Neural cell (in vitro differentiated cells): Measurements from ENCODE around the gene SMARCA1. TPM values are rescaled to one million over a fixed set of nuclear protein-coding genes. Genes with fewer than 3 reads are reported as not detected.

Experiments
- H2AFZ ChIP-seq: fragments of 200-600, 300-800 bp; sonication (generic), shearing (Covaris generic); 2 replicates; pipeline ENCODE4 v1.6.0; 2014; ENCODE audit warnings: low read depth, mild to moderate bottlenecking, antibody characterized with exemption, low read length, moderate library complexity
- H3F3A ChIP-seq: fragments of 200-600 bp; shearing (Covaris generic); 2 replicates; pipeline ENCODE4 v1.6.1; 2016; ENCODE audit warnings: mild to moderate bottlenecking, moderate library complexity, mixed read lengths, antibody characterized with exemption, low read length; ENCODE audit not compliant: insufficient read depth, poor library complexity, severe bottlenecking
- H3K27ac ChIP-seq: fragments of 200-600, 300-800 bp; sonication (generic), shearing (Covaris generic); 2 replicates; pipeline ENCODE4 v1.5.1; 2014; ENCODE audit warnings: mild to moderate bottlenecking, low read length, moderate library complexity
- H3K27me3 ChIP-seq: fragments of 300-800, 200-600 bp; sonication (generic), shearing (Covaris generic); 2 replicates; pipeline ENCODE4 v1.6.0; 2014; ENCODE audit warnings: mild to moderate bottlenecking, low read depth, low read length, moderate library complexity; ENCODE audit not compliant: insufficient read depth
- H3K36me3 ChIP-seq: fragments of 300-800, 200-600 bp; sonication (generic), shearing (Covaris generic); 2 replicates; pipeline ENCODE4 v1.5.1; 2014; ENCODE audit warnings: mild to moderate bottlenecking, antibody characterized with exemption, low read length, moderate library complexity; ENCODE audit not compliant: insufficient read depth
- H3K4me2 ChIP-seq: fragments of 300-800, 200-600 bp; sonication (generic), shearing (Covaris generic); 2 replicates; pipeline ENCODE4 v1.6.0; 2014; ENCODE audit warnings: mild to moderate bottlenecking, low read length
- H3K4me3 ChIP-seq: fragments of 300-800, 200-600 bp; sonication (generic), shearing (Covaris generic); 2 replicates; pipeline ENCODE4 v1.5.1; 2014; ENCODE audit warnings: mild to moderate bottlenecking, low read length, moderate library complexity
- H3K79me2 ChIP-seq: fragments of 200-600 bp; shearing (Covaris generic); replicated peaks from 2 replicates; pipeline ENCODE4 v1.6.0; 2014; ENCODE audit warnings: mild to moderate bottlenecking, low read length, moderate library complexity; ENCODE audit not compliant: insufficient read depth
- H3K9ac ChIP-seq: fragments of 300-800, 200-600 bp; sonication (generic), shearing (Covaris generic); 2 replicates; pipeline ENCODE4 v1.6.1; 2016; ENCODE audit warnings: mild to moderate bottlenecking, low read length, mixed read lengths
- H3K9me2 ChIP-seq: fragments of 200-600 bp; shearing (Covaris generic); 2 replicates; pipeline ENCODE4 v1.6.1; 2016; ENCODE audit warnings: mild to moderate bottlenecking, low read length, mixed read lengths; ENCODE audit not compliant: insufficient read depth
- H3K9me3 ChIP-seq: fragments of 200-600, 300-800 bp; sonication (generic), shearing (Covaris generic); 2 replicates; pipeline ENCODE4 v1.6.1; 2016; ENCODE audit warnings: mild to moderate bottlenecking, mixed run types, low read length, moderate library complexity, mixed read lengths
- H4K20me1 ChIP-seq: fragments of 200-600 bp; shearing (Covaris generic); 2 replicates; pipeline ENCODE4 v1.6.1; 2016; ENCODE audit warnings: mild to moderate bottlenecking, mixed run types; ENCODE audit not compliant: insufficient read depth
- CTCF ChIP-seq: fragments of 450-650 bp; IDR thresholded peaks from 2 replicates; pipeline ENCODE4 v1.5.1; 2014; ENCODE audit warnings: antibody characterized with exemption, mild to moderate bottlenecking, moderate library complexity; ENCODE audit not compliant: poor library complexity, severe bottlenecking
- EP300 ChIP-seq: fragments of 450-650 bp; conservative IDR thresholded peaks from 2 replicates; pipeline ENCODE4 v1.6.1; 2014; ENCODE audit warnings: antibody characterized with exemption, mild to moderate bottlenecking, moderate library complexity; ENCODE audit not compliant: poor library complexity, severe bottlenecking
- EZH2 ChIP-seq: fragments of 200-600, 300-800 bp; shearing (Covaris generic), sonication (generic); IDR thresholded peaks from 2 replicates; pipeline ENCODE4 v1.6.1; 2014; ENCODE audit warnings: antibody characterized with exemption, low read length, borderline replicate concordance, mild to moderate bottlenecking; ENCODE audit not compliant: insufficient read depth, poor library complexity, severe bottlenecking
- MXI1 ChIP-seq: fragments of 450-650 bp; conservative IDR thresholded peaks from 2 replicates; pipeline ENCODE4 v1.6.1; 2014; ENCODE audit warnings: antibody characterized with exemption, mild to moderate bottlenecking; ENCODE audit not compliant: poor library complexity, severe bottlenecking
- POLR2AphosphoS5 ChIP-seq: IDR thresholded peaks from 2 replicates; pipeline ENCODE4 v1.6.1; 2012
- RAD21 ChIP-seq: fragments of 450-650 bp; conservative IDR thresholded peaks from 2 replicates; pipeline ENCODE4 v1.6.1; 2014; ENCODE audit warnings: antibody characterized with exemption, mild to moderate bottlenecking, moderate library complexity
- REST ChIP-seq: IDR thresholded peaks from 2 replicates; pipeline ENCODE4 v1.6.1; 2012; ENCODE audit warnings: borderline replicate concordance
- SMC3 ChIP-seq: fragments of 450-650 bp; conservative IDR thresholded peaks from 2 replicates; pipeline ENCODE4 v1.6.1; 2014; ENCODE audit warnings: antibody characterized with exemption, mild to moderate bottlenecking, moderate library complexity; ENCODE audit not compliant: poor library complexity
- TAF1 ChIP-seq: IDR thresholded peaks from 2 replicates; pipeline ENCODE4 v1.6.1; 2012; ENCODE audit warnings: low read depth
- polyA plus RNA-seq: library from polyadenylated mRNA; depleted of rRNA; stranded (reverse); fragments of >200 nt; gene quantifications from 2 replicates; pipeline ENCODE4 v1.2.3, GENCODE V29; 2014

Gene SMARCA1
- polyA plus RNA-seq, 1 donor from 2014 or later = 66.9 TPM

GRCh38 chrX:129525896-129526295 is 2.6 kb upstream of the SMARCA1 start:
- Histone ChIP-seq H3K36me3 (no peaks in the 10 kb centered on the region), H3K9me3 (no peaks in the 10 kb centered on the region), H2AFZ (no peak overlapping the region), H3K9ac (no peak overlapping the region), H3K9me2 (no peaks in the 10 kb centered on the region), H3K79me2 (no peaks in the 10 kb centered on the region), H3K27me3 (no peaks in the 10 kb centered on the region), H3K4me2 (no peak overlapping the region), H4K20me1 (no peaks in the 10 kb centered on the region), H3F3A (no peaks in the 10 kb centered on the region), H3K4me3 (no peak overlapping the region), H3K27ac (no peak overlapping the region)
- TF ChIP-seq EP300 (no peak), CTCF (no peak), TAF1 (no peak), EZH2 (no peak), RAD21 (no peak), REST (no peak), SMC3 (no peak), POLR2AphosphoS5 (no peak), MXI1 (no peak)

GRCh38 chrX:129525162-129525561 is 1.9 kb upstream of the SMARCA1 start:
- peaks cover 3% of the 10 kb centered on the region for H3K79me2 ChIP-seq
- H3K9ac ChIP-seq = no peak overlapping the region
- H3K27ac ChIP-seq = no peak overlapping the region
- H3K9me2 ChIP-seq = no peaks in the 10 kb centered on the region
- no peaks in the 10 kb centered on the region for H3F3A ChIP-seq
- H3K27me3 ChIP-seq = no peaks in the 10 kb centered on the region
- no peak overlapping the region for H3K4me3 ChIP-seq
- TF ChIP-seq REST (no peak), CTCF (no peak)
- no peak overlapping the region for H3K4me2 ChIP-seq
- no peak overlapping the region for H2AFZ ChIP-seq
- H3K36me3 ChIP-seq = no peaks in the 10 kb centered on the region
- H4K20me1 ChIP-seq = no peaks in the 10 kb centered on the region
- no peaks in the 10 kb centered on the region for H3K9me3 ChIP-seq
